Small intestine (tissue), 7 donors: Measurements from ENCODE around the gene PPP1R3G. TPM values are rescaled to one million over a fixed set of nuclear protein-coding genes. Genes with fewer than 3 reads are reported as not detected.

Source experiments
- DNase-seq, 2 donors: peaks; one replicate each; pipeline versions ENCODE4 v3.0.0 to v3.0.0-alpha.2; 2013
- FAIRE-seq: peaks from 2 replicates; lab custom pipeline; 2012; peaks lifted over from hg19 to GRCh38; lab: Jason Lieb, UNC
- H3K27ac ChIP-seq, 3 donors: one replicate each; pipeline ENCODE4 v1.5.1; 2013; ENCODE audit warnings: low read length in 2 of 3, mild to moderate bottlenecking in 2 of 3, control low read depth in 1 of 3, inconsistent platforms in 1 of 3, low read depth in 1 of 3, moderate library complexity in 1 of 3
- H3K27me3 ChIP-seq, 3 donors: one replicate each; pipeline ENCODE4 v1.6.1; 2013; ENCODE audit warnings: low read length in 3 of 3, inconsistent platforms in 1 of 3; ENCODE audit not compliant: control insufficient read depth in 3 of 3, insufficient read depth in 3 of 3
- H3K36me3 ChIP-seq, 3 donors: one replicate each; pipeline ENCODE4 v1.6.1; 2013; ENCODE audit warnings: low read length in 3 of 3, inconsistent platforms in 1 of 3, low read depth in 1 of 3, mild to moderate bottlenecking in 1 of 3, moderate library complexity in 1 of 3; ENCODE audit not compliant: control insufficient read depth in 3 of 3, insufficient read depth in 2 of 3
- H3K4me1 ChIP-seq, 3 donors: one replicate each; pipeline ENCODE4 v1.6.1; 2013; ENCODE audit warnings: low read length in 2 of 3, inconsistent platforms in 1 of 3, low read depth in 1 of 3, mild to moderate bottlenecking in 1 of 3, moderate library complexity in 1 of 3; ENCODE audit not compliant: control insufficient read depth in 3 of 3, insufficient read depth in 2 of 3
- H3K4me3 ChIP-seq, 3 donors: one replicate each; pipeline ENCODE4 v1.5.1; 2013; ENCODE audit warnings: low read length in 3 of 3, control low read depth in 1 of 3, inconsistent platforms in 1 of 3, low read depth in 1 of 3, mild to moderate bottlenecking in 1 of 3, moderate library complexity in 1 of 3
- H3K9me3 ChIP-seq, 2 donors: one replicate each; pipeline ENCODE4 v1.6.1; 2013; ENCODE audit warnings: low read depth in 1 of 2, low read length in 1 of 2; ENCODE audit not compliant: control insufficient read depth in 2 of 2, insufficient read depth in 1 of 2
- WGBS, 3 donors: extraction: QIAGEN DNeasy Blood & Tissue Kit; methylation state at CpG; one replicate each; pipeline ENCODE4 v1.1.7; 2013; 5-methylcytosine and 5-hydroxymethylcytosine counted together
- polyA plus RNA-seq, 4 donors: library from polyadenylated mRNA; stranded (reverse) in 3 of 4; unstranded in 1 of 4; fragments of 200-250 nt in 3 of 4; fragments of 120-200 nt in 1 of 4; gene quantifications; one replicate each; pipeline versions ENCODE4 v1.2.1 to v1.2.3, GENCODE V29; 2013
- donor health status: healthy with polysubstance abuse.
- donor health status: control.
- donor health status: control.
- donor health status: Bipolar disorder and iron deficiency.
- donor health status: healthy.

Gene PPP1R3G
- polyA plus RNA-seq, 4 donors = 0.28 to 4.1 TPM; not detected in 2

GRCh38 chr6:5132731-5133130, 47.6 kb downstream of the PPP1R3G start:
- H3K9me3 ChIP-seq = no peaks in the 10 kb centered on the region
- FAIRE-seq = no peak
- peak overlapping the region in 2 of 3 donors; percentile 7 to 57 for H3K27ac ChIP-seq
- no peaks in the 10 kb centered on the region for H3K4me1 ChIP-seq
- H3K4me3 ChIP-seq = no peak overlapping the region
- DNase-seq = peak; percentile 8 to 32
- H3K27me3 ChIP-seq = no peaks in the 10 kb centered on the region
- WGBS, 3 donors = 51 to 89% (median 70%) methylated on average over 7 of the region's 7 CpGs
- H3K36me3 ChIP-seq = no peaks in the 10 kb centered on the region

DNA sequence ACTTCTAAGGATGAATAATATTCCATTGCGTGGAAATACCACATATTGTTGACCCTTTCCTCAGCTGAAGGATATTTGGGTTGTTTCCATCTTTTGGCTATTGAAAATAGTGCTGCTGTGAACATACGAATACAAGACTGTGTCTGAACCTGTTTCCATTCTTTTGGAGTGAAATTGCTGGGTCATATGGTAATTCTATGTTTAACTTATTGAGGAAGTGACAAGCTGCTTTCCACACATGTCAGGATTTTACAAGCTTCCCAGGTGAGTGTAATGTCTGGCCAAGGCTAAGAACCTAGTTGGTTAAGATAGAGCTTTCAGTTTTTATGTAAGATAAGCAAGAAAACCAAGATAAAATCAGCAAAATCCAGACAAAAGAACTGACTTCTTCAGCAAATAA, 48.8 kb downstream of the PPP1R3G start:
- Histone ChIP-seq H3K9me3 (no peaks in the 10 kb centered on the region), H3K4me3 (no peak overlapping the region), H3K4me1 (no peaks in the 10 kb centered on the region), H3K27ac (no peak overlapping the region), H3K27me3 (no peaks in the 10 kb centered on the region), H3K36me3 (no peaks in the 10 kb centered on the region)
- DNase-seq = no peak
- FAIRE-seq = no peak
- whole genome bisulfite sequencing, 3 donors = 91 to 98% (median 92%) methylated on average over 2 of the region's 2 CpGs

- no peak for FAIRE-seq
- no peaks in the 10 kb centered on the region for H3K9me3 ChIP-seq
- H3K36me3 ChIP-seq = no peaks in the 10 kb centered on the region
- peak; percentile 8 to 45 for DNase-seq
- H3K4me1 ChIP-seq = no peaks in the 10 kb centered on the region
- no peak overlapping the region for H3K4me3 ChIP-seq
- no peak overlapping the region for H3K27ac ChIP-seq
- WGBS, 3 donors = 65 to 81% (median 73%) methylated on average over 9 of the region's 9 CpGs
- H3K27me3 ChIP-seq = no peaks in the 10 kb centered on the region
These were observed 50.7 kb downstream of the PPP1R3G start for GRCh38 chr6:5135788-5136376.

- no peaks in the 10 kb centered on the region for H3K36me3 ChIP-seq
- H3K27ac ChIP-seq = no peak overlapping the region
- WGBS, 3 donors = 88 to 96% (median 96%) methylated on average over 8 of the region's 8 CpGs
- H3K9me3 ChIP-seq = no peaks in the 10 kb centered on the region
- no peak for FAIRE-seq
- H3K4me1 ChIP-seq = no peaks in the 10 kb centered on the region
- DNase-seq = no peak
- H3K27me3 ChIP-seq = no peaks in the 10 kb centered on the region
- H3K4me3 ChIP-seq = no peak overlapping the region
These were observed 51.7 kb downstream of the PPP1R3G start for GRCh38 chr6:5136851-5137250.

Other genes starting within 250 kb of the PPP1R3G start
- 10 to 100 TPM in 2 of 4 donors, 1 to 10 TPM in 2; 2.2 to 10.6 (median 6.4) TPM for gene RPP40, start 81.3 kb upstream of the PPP1R3G start, polyA plus RNA-seq
- gene LYRM4, start 175.6 kb downstream of the PPP1R3G start, polyA plus RNA-seq = 10 to 100 TPM in 2 of 4 donors, 1 to 10 TPM in 2; 6.5 to 20.5 (median 14.3) TPM
- gene FARS2, start 176.2 kb downstream of the PPP1R3G start, polyA plus RNA-seq = 10 to 100 TPM in 2 of 4 donors, 1 to 10 TPM in 2; 6.0 to 16.6 (median 11.8) TPM